Activated CD8-positive, alpha-beta memory T cell treated with anti-CD3 and anti-CD28 coated beads, Interleukin-2, amount 50 U/mL, for 24 hours (primary cell): ENCODE results near the gene SSBP2.
"Not testable (repeated sequence)": the region's sequence is repeated elsewhere in the genome, so short reads cannot be mapped to it uniquely, and the experiment has no call there.

Experiments used
- DNase-seq: peaks from one replicate; pipeline ENCODE4 v3.0.0-alpha.2; 2020; ENCODE audit errors: extremely low read depth

Gene SSBP2

DNA sequence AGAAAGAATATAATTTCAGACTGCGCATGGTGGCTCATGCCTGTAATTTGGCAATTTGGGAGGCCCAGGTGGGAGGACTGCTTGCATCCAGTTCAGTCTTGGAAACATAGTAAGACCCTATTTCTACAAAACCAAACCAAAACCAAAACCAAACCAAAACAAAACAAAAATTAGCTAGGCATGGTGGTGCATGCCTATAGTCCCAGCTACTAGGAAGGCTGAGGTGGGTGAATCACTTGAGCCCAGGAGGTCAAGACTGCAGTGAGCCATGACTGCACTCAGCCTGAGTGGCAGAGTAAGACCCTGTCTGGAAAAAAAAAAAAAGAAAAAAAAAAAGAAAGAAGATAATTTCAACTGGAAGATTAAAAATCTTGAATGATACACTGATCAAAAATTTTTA, 220.0 kb downstream of the SSBP2 start:
- DNase-seq, result no peak

- DNase-seq, result no peak
These were observed 225.2 kb downstream of the SSBP2 start for GRCh38 chr5:81525690-81526089.

GRCh38 chr5:81524015-81524414, 226.9 kb downstream of the SSBP2 start:
- DNase-seq, result no peak

- no peak for DNase-seq
These were observed 228.3 kb downstream of the SSBP2 start for GRCh38 chr5:81522571-81522970.

GRCh38 chr5:81520769-81521168, 230.1 kb downstream of the SSBP2 start:
- DNase-seq, result no peak

GRCh38 chr5:81519217-81519905, 231.5 kb downstream of the SSBP2 start:
- no peak for DNase-seq

DNA sequence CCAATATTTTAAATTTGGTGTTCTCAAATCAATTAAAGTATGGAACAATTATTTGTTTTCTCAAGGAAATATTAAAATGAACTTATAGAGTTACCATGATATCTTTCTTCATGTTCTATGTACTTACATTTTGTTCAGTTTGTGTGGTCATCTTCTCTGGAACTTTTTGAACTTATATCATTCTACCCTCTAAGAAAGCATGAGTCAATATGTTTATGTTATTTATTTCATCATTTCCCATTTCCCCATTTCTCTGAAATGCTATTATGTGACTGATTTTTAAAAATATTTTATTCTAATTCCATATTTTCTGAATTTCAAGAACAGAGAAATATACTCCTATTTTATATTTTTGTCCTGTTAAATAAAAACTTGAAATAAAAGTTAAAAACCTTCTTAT, 233.4 kb downstream of the SSBP2 start:
- no peak for DNase-seq

- no peak for DNase-seq
These were observed 234.8 kb downstream of the SSBP2 start for GRCh38 chr5:81516091-81516490.

GRCh38 chr5:81513982-81514381, 236.9 kb downstream of the SSBP2 start:
- no peak for DNase-seq

DNA sequence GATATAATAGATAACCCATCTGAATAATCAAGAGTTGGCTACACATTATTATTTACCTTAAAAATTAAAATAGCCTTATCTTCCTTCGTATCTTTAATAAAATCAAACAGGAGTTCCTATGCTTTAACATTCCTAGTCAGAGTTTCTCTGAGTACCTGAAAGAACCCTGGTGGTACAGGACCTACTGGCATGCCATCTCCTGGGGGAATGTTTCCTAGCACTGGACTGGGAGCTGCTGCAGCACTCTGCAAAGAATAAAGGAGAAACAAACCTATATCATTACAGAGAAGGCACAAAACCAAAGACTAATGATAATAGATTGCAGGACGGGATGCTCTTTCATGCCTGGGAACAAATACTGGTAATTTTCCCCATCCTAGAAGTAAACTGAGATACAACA, 237.4 kb downstream of the SSBP2 start:
- no peak for DNase-seq

DNA sequence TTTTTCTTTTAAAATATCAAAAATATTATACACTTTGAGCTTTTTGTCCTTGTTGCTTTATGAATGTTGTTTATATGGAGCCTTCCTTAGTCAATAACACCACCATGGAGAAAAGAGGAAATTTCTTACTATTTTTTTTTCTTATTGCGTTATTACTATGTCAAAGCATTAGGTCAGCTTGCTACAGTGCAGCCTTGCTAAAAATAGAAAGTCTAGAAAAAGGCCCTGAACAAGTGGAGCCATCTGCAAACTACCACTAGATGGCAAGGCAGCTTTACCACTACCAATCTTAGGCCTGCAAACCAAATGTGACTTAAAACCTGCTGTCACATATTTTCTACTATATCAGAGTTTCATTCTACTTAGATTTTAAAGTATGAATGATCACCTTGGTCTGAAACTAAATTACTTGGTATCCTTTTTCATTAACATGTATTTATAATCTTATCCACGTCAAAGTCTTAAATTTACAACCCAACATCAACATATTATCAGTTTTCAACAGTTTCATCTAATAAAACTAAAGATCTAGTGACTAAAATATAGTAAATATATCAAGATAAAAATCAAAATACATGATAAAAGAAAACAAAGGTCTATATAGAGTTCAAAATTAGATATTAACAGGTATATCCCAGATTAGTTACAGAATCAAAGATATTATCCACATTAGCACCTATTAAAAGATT, 243.9 kb downstream of the SSBP2 start:
- no peak for DNase-seq

DNA sequence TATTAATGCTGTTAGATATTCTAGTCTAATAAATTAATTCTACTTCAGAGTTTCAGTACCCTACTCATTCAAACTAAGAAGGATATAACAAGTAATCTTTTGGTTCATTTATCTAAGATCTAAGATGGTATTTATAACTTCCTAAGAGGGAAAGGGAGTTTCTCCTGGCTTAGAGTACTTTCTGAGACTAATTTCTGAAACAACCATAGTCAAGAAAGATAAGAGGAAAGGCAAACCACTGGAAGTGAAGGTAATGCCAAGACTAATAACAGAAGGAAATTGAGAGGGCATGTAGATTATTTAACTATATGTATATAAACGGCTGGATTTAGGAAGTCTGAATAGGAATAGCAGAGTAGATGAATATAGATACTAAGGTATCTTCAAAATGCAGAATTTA, 244.5 kb downstream of the SSBP2 start:
- no peak for DNase-seq

DNA sequence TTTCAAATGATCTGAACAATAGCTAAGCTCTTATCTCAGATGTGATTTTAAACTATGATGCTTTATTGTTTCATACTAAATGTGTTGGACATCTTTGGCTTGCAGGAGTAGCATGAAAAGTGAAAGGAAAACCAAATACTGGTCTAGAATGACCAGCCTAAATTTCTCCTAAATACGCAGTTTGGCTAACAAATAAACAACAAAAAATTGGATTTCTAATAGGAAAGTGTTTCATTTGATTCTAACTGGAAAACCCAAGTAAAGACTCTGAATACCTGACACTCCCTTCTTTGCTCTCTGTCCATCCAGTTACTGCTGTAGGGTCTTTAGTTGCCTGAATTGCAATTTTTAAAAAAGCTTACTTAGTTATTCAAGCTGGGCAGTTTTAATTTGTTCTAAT, 245.2 kb downstream of the SSBP2 start:
- no peak for DNase-seq

DNA sequence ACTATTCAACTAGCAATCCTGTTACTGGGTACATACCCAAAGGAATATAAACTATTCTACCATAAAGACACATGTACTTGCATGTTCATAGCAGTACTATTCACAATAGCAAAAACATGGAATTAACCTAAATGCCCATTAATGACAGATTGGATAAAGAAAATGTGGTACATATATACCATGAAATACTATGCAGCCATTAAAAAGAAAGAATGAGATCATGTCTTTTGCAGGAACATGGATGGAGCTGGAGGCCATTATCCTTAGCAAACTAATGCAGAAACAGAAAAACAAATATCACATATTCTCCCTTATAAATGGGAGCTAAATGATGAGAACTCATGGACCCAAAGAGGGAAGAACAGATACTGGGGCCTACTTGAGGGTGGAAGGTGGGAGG, 247.3 kb downstream of the SSBP2 start:
- not testable (repeated sequence) for DNase-seq

DNA sequence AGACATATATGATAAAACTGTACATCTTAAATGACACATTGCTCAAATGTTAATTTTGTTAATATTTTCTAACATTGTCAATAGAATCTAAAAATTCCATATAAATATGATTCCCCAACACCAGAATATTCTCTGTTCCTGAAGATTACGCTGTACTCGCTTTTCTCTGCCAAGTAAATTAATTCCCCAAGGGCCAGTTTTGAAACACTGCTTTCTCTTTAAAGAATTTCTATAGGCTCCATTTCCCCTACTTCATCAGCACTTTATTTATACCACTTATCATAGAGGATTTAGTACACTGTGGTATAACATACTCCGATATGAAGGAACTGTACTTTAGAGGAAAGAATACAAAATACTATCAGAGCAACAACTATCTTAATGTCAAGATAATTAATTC, 255.6 kb downstream of the SSBP2 start:
- DNase-seq, result no peak

- DNase-seq, result no peak
These were observed 262.0 kb downstream of the SSBP2 start for GRCh38 chr5:81488862-81489261.

GRCh38 chr5:81486711-81487110, 264.2 kb downstream of the SSBP2 start:
- no peak for DNase-seq

- DNase-seq, result no peak
These were observed 268.3 kb downstream of the SSBP2 start for GRCh38 chr5:81482595-81482994.

GRCh38 chr5:81473395-81473794, 277.5 kb downstream of the SSBP2 start:
- DNase-seq, result not testable (repeated sequence)

GRCh38 chr5:81469676-81470075, 281.2 kb downstream of the SSBP2 start:
- no peak for DNase-seq

DNA sequence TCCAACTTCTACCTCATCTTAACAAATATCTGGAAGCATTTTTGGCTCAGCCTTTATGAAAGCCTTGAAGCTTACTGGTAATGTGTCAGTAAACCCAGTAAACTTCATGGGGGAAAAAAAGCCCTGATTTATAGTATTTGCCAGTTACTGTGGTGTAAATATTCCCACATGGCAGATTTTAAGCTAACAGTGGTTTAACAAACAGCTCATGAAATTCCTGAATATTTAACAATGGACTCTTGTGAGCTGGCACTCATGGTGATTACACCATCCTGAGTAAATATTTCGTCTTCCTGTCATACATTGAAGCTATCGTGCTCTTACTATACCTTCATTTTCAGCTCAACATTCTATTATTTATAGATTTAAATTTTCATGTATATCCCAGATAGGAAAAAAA, 300.0 kb downstream of the SSBP2 start:
- DNase-seq, result no peak

DNA sequence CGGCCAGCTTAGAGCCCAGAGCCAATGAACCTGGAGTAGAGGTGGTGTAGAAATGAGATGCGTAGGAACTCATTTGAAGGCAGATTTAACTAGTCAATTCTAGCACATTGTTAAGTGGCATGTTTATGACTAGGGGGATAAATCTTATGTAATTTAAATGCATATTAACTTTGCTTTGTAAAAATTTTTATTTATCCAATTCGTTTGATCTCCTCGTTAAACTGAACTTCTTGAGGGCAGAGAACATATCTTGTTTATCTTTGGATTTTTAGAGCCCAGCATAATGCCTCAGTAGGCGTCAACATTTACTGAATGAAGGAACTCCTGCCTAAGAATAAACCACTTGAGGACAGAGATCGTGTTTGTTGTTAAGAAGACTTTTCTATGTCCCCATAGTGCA, 315.9 kb downstream of the SSBP2 start:
- no peak for DNase-seq

DNA sequence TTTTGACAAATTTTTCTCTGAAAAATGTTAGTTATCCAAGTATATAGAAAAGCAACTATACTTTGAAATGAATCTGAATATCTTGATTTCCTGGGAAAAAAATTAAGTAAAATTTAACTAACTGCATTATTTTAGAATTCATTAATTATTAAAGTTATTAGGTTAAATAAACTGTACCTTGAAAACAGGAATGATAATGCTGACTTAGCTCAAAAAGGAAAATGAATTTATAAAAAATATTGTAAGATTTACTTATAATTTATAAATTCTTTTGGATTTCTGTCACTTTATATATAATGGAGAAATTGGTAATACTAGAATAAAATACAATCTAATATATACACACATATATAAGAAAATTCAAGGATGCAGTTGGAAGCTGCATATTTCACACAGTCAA, 320.9 kb downstream of the SSBP2 start:
- no peak for DNase-seq

GRCh38 chr5:81429363-81429762, 321.5 kb downstream of the SSBP2 start:
- no peak for DNase-seq
